Measurements from ENCODE around the gene AGR3. TPM values are rescaled to one million over a fixed set of nuclear protein-coding genes. Genes with fewer than 3 reads are reported as not detected.

AGR3 gene
- total RNA-seq, 1 donor from 2014 or later: not detected

DNA sequence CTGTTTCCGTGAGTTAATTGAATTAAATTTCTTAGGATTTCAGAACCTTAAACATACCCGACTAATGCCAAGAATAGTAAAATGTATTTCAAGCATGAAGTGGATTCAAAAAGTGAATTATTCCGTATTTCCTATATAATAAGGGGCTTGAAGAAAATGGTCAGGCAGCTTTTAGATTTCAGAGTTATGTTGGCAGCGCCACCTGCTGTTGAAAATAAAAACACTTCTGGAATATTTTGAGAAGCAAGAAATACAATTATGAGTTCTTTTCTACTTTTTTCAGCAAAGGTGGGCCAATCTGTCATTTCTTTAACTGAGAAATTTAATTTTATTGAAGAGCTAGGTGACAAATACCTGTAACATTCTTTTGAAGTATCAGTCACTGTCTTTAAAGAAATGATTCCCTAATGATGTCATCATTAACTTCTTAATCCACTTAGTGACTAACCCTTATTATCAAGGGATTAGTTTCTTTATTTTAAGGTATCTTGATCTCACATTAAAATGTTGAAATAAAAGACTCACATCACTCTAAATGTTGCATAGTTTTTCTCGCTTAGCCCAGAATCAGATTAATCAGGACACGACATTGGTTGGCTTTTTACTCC lies 36.6 kb upstream of the AGR3 start:
- DNase-seq (ENCODE audit: low spot score): peak; percentile 30
- Mint-ChIP-seq H3K27me3 (ENCODE audit: unreplicated experiment) (peaks cover 4% of the 10 kb centered on the region), H3K36me3 (ENCODE audit: low read depth, unreplicated experiment) (no peaks in the 10 kb centered on the region), H3K9me3 (ENCODE audit: unreplicated experiment) (no peaks in the 10 kb centered on the region), H3K4me3 (ENCODE audit: unreplicated experiment) (no peak overlapping the region), H3K27ac (ENCODE audit: unreplicated experiment) (no peak overlapping the region), H3K4me1 (ENCODE audit: unreplicated experiment) (peaks cover 16% of the 10 kb centered on the region)
- peak; percentile 93 for TF ChIP-seq CTCF (IDR thresholded peaks at IDR 0.05; ENCODE audit: unreplicated experiment)

DNA sequence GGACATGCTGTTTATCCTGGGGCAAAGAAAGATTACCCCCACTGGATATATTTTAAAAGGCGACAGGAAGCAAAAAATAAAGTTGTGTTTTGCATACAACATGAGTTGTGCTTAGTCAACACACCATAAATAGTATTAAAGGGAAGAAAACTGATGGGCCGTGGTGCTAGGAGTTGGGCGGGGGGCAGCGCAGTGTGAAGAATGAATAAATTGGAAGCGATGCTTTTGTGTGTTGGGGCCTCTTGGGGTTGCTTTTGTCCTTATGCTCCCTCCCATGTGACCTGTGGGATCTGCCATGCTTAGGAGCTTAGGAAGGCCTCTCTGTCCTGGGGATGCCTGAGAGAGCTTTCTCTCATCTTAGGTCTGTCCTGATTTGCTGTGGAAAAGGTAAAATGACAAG lies 35.0 kb upstream of the AGR3 start:
- TF ChIP-seq CTCF (IDR thresholded peaks at IDR 0.05; ENCODE audit: unreplicated experiment): no peak
- Mint-ChIP-seq H3K36me3 (ENCODE audit: low read depth, unreplicated experiment) (no peaks in the 10 kb centered on the region), H3K27ac (ENCODE audit: unreplicated experiment) (no peak overlapping the region), H3K4me3 (ENCODE audit: unreplicated experiment) (no peak overlapping the region), H3K9me3 (ENCODE audit: unreplicated experiment) (no peaks in the 10 kb centered on the region), H3K27me3 (ENCODE audit: unreplicated experiment) (no peaks in the 10 kb centered on the region), H3K4me1 (ENCODE audit: unreplicated experiment) (peaks cover 14% of the 10 kb centered on the region)
- DNase-seq (ENCODE audit: low spot score): no peak

- Mint-ChIP-seq H3K36me3 (ENCODE audit: low read depth, unreplicated experiment) (no peaks in the 10 kb centered on the region), H3K4me3 (ENCODE audit: unreplicated experiment) (no peak overlapping the region), H3K27me3 (ENCODE audit: unreplicated experiment) (no peaks in the 10 kb centered on the region), H3K9me3 (ENCODE audit: unreplicated experiment) (no peaks in the 10 kb centered on the region), H3K4me1 (ENCODE audit: unreplicated experiment) (peaks cover 12% of the 10 kb centered on the region), H3K27ac (ENCODE audit: unreplicated experiment) (no peak overlapping the region)
- TF ChIP-seq CTCF (IDR thresholded peaks at IDR 0.05; ENCODE audit: unreplicated experiment): no peak
- no peak for DNase-seq (ENCODE audit: low spot score)
Measured at GRCh38 chr7:16916105-16916639, 34.4 kb upstream of the AGR3 start.

- TF ChIP-seq CTCF (IDR thresholded peaks at IDR 0.05; ENCODE audit: unreplicated experiment): no peak
- H3K4me1 Mint-ChIP-seq (ENCODE audit: unreplicated experiment): peaks cover 11% of the 10 kb centered on the region
- H3K4me3 Mint-ChIP-seq (ENCODE audit: unreplicated experiment): no peak overlapping the region
- no peaks in the 10 kb centered on the region for H3K27me3 Mint-ChIP-seq (ENCODE audit: unreplicated experiment)
- H3K9me3 Mint-ChIP-seq (ENCODE audit: unreplicated experiment): no peaks in the 10 kb centered on the region
- no peaks in the 10 kb centered on the region for H3K36me3 Mint-ChIP-seq (ENCODE audit: low read depth, unreplicated experiment)
- no peak for DNase-seq (ENCODE audit: low spot score)
- no peak overlapping the region for H3K27ac Mint-ChIP-seq (ENCODE audit: unreplicated experiment)
Measured at GRCh38 chr7:16915405-16915804, 33.6 kb upstream of the AGR3 start.

GRCh38 chr7:16914771-16915170 lies 33.0 kb upstream of the AGR3 start:
- Mint-ChIP-seq H3K4me3 (ENCODE audit: unreplicated experiment) (no peak overlapping the region), H3K27ac (ENCODE audit: unreplicated experiment) (no peak overlapping the region), H3K36me3 (ENCODE audit: low read depth, unreplicated experiment) (no peaks in the 10 kb centered on the region), H3K4me1 (ENCODE audit: unreplicated experiment) (peaks cover 11% of the 10 kb centered on the region), H3K9me3 (ENCODE audit: unreplicated experiment) (no peaks in the 10 kb centered on the region), H3K27me3 (ENCODE audit: unreplicated experiment) (no peaks in the 10 kb centered on the region)
- DNase-seq (ENCODE audit: low spot score): no peak
- no peak for TF ChIP-seq CTCF (IDR thresholded peaks at IDR 0.05; ENCODE audit: unreplicated experiment)

All from endothelial cell (in vitro differentiated cells).